DMS153 treated with DMSO at 0.1 percent for 48 hours (cell line): ENCODE measurements around the gene TFRC.
"Not testable (repeated sequence)": the region's sequence is repeated elsewhere in the genome, so short reads cannot be mapped to it uniquely, and the experiment has no call there.

Experiments
- DNase-seq: peaks from one replicate; lab custom pipeline; 2025; ENCODE audit not compliant: unreplicated experiment; lab: John Stamatoyannopoulos, UW

TFRC gene

DNA sequence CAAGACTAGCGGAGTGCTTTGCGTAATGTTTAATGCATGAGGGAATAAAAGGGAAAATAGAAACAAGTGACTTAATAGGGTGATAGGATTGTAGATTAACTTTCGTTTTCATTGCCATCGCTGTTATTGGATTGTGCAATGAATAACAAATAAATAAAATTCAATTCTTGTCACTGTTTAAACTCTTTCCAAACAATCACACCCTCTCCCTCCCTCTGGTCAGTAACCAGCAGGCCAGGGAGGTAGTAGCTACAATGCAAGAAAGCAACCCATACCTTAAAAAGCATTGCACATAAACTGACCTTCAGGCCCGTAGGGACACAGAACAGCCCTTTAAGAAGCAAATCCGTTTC, 705 bp upstream of the TFRC start:
- DNase-seq: no peak

DNA sequence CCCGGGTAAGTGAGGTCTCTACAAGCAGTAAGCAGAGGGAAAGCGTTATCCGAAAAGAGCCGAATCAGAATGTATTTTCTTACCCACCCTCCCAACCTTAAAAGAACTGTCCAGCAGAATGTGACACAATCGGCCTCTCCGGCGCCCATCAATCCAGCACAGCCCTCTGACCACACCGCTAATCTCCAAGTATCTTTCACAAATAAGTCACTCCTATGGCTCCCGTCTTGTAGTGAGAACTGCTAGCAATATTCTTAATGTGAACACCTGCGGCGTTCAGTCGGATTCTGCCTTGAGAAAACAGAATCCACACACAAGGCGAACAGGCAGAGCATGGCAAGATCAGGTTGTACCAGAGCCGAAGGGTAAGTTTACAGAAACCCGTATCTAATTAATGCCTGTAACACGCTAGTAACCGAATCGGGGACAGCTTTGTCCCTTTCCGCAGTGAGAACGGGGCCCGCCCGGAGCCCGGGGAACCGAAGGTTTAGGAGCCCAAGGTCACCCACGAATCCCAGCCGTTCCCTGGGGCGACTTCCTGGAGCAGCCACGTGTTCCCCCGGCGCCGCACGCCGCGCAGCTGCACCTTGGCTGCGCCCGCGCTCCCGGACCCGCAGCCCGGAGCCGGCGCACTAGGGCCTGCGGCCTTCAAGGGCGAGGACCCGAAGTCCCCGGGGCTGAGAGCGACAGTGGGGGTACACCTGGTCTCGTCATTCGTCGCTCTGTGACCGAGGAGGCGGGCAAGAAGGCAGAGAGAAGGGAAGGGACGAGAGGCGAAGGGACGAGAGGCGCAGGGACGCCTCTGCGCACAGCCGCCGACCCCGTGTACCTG, 672 bp downstream of the TFRC start:
- DNase-seq: peak; percentile 30

DNA sequence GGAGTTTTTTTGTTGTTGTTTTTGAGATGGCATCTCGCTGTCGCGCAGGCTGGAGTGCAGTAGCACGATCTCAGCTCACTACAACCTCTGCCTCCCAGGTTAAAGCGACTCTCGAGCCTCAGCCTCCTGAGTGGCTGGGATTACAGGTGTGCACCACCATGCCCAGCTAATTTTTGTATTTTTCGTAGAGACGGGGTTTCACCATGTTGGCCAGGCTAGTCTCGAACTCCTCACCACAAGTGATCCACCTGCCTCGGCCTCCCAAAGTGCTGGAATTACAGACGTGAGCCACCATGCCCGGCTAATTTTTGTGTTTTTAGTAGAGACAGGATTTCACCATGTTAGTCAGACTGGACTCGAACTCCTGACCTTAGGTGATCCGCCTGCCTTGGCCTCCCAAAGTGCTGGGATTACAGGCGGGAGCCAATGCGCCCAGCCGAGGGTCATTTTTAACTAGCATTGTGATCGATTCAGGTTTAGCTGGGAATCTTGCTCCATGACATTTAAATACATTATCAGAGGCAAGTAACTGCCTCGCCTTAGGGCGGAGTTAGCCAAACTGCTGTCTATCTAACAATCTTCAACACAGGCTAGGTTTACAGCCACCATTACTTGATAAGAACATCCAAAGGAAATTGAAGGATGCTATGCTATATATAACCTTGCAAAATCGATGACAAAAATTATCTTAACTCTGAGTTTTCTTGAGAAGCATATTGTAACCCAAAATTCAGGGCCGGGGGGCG, 1.6 kb downstream of the TFRC start:
- not testable (repeated sequence) for DNase-seq

DNA sequence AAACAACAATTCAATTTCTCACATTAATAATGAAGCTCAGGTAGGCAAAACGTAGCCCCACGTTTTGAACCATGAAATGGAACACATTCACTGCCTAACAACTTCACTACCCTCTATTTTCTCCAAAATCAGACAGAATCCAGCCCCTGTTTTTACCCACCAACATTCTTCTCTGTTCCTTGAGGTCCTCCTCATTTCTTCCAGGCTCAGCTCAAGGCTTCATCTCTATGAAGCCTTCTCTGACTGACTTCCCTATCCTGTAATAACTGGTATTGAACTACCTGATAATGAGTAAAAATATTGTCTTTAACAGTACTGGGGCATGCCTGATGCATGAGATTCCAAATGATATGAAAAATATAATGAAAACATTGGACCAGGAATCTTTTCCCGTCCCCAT, 2.2 kb downstream of the TFRC start:
- DNase-seq: no peak

DNA sequence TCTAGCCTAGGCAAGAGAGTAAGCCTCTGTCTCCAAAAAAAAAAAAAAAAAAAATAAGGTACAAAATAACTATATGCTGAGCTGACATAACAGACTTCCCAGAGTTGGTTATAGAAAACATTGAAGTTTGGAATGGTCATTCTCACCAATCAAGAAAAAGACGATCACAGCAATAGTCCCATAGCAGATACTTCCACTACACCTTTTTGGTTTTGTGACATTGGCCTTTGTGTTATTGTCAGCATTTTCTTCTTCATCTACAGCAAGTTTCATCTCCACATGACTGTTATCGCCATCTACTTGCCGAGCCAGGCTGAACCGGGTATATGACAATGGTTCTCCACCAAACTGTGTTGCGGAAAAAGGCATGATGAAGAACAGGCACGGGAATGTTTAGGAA, 6.9 kb downstream of the TFRC start:
- no peak for DNase-seq

DNA sequence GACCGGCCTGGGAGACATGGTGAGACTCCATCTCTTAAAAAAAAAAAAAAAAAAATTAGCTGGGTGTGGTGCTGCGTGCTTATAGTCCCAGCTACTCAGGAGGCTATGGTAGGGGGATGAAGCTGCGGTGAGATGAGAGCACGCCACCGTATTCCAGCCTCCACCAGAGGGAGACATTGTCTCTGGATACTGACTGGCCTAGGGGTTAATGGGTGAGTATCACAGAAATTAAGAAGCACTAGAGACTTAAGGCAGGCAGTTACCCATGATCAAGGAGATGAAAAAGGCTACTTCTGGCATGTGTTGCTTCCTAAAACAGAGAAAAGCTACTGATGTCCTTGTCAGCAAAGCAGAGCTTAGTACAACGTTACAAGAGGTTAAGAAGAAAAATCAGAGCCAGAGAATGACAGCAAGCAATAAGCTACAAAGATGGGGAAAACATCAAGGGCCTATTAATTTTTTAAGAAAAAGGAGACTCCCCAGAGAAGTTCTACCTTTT, 8.6 kb downstream of the TFRC start:
- DNase-seq: peak; percentile 41

DNA sequence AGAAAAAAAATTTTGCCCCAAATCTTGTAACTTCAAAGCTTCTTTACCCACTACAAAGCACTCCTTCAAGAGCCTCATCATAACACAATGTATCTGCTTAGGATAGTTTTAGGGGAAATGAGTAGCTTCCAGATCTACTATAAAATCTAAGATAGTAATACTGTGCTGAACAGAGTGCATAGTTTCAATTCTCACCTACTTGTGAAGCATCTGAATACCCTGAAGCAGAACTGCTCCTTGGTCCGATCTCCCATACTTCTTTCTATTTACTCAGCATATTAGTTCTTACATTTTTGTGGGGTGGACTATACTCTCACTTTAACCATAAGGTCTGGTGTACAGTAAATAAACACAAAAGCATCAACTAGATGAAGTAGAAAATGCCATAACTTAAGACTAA, 9.6 kb downstream of the TFRC start:
- DNase-seq: no peak

DNA sequence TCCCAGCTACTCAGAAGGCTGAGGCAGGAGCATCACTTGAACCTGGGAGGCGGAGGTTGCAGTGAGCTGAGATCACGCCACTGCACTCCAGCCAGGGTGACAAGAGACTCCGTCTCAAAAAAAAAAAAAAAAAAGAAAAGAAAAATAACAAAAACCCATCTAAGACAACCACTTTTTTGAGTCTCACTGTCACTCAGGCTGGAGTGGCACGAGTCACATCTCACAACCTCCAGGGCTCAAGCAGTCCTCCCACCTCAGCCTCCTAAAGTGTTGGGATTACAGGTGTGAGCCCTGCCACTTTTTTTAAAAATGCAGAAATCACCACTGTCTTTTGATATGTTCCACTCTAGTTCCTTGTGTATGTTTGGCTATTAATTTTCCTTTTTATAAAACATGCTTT, 13.1 kb downstream of the TFRC start:
- DNase-seq: not testable (repeated sequence)

DNA sequence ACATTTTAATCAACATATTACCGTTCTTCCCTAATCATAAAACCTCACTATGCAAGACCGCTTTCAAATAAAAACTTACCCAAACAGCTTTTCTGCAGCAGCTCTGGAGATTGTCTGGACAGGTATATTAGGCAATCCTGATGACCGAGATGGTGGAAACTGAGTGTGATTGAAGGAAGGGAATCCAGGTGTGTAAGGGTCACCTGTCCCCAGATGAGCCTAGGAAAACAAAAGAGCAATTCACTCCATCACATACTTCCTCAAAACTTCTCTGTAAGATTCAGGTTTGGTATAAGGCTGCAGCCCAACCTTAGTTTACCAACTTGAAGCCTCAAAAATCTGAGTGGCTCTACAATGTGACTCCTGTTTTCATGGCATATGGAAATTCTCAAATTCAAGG, 14.5 kb downstream of the TFRC start:
- no peak for DNase-seq

DNA sequence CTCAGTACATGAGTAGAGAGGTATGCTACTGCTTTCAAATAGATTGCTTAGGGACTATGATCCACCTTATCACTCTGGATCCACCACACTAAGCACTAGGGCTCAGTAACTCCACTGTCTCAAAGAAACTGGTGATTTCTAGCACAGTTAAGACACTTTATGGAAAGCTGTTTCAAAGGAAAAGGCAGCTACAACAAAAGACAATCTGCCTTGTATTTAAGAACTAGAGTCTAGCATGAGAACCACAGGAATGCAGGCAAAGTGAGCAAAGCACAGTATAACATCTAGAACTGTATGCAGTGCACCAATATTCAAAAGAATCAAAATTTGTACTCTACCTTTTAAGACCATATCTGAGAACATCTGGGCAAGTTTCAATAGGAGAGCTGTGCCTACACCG, 17.9 kb downstream of the TFRC start:
- DNase-seq: no peak

DNA sequence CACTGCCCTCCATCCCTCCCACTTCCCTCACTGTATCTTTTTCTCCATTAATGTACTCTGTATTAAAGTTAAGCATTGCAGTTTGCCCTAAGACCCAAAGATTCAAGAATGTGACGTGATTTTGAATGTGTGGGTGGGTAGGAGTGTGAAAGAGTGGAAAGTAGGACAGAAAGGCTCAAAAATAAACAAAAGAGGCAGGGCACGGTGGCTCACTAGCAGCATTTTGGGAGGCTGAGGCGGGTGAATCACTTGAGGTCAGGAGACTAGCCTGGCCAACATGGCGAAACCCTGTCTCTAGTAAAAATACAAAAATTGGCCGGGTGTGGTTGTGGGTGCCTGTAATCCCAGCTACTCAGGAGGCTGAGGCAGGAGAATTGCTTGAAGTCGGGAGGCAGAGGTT, 18.4 kb downstream of the TFRC start:
- DNase-seq: no peak

DNA sequence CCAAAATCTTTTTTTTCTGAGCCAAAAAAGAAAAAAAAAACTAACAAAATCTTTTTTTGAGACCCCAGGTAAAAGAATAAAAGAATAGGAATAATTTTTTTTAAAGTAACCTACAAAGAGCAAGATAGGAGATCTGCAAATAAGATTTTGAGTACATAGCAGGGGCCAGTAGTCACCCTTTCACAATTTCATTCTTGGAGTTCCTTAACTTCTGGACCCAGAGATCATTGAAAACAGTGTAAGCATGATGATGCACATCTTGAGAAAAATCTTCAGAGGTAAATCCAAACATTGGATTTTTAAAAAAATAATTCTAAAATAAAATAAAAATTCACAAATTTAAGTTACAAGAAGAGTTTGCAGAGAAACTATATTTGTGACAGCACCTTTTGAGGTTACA, 18.8 kb downstream of the TFRC start:
- no peak for DNase-seq

DNA sequence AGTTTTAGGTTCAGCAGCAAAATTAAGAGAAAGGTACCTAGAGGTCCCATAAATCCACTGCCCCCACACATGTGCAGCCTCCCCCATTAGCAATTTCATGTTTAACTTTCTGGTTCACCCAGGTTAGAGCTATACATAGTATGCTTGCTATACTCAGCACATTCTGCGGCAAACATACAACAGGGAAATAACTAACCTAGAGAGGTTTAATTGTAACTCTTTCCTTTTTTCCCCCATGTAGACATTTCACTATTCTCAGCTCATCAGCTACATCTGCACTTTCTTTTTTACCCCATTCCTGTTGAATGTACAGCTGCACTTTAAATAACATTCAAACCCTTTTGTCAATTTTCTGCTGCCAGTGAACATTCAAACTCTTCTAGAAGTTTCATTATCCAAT, 21.1 kb downstream of the TFRC start:
- no peak for DNase-seq

DNA sequence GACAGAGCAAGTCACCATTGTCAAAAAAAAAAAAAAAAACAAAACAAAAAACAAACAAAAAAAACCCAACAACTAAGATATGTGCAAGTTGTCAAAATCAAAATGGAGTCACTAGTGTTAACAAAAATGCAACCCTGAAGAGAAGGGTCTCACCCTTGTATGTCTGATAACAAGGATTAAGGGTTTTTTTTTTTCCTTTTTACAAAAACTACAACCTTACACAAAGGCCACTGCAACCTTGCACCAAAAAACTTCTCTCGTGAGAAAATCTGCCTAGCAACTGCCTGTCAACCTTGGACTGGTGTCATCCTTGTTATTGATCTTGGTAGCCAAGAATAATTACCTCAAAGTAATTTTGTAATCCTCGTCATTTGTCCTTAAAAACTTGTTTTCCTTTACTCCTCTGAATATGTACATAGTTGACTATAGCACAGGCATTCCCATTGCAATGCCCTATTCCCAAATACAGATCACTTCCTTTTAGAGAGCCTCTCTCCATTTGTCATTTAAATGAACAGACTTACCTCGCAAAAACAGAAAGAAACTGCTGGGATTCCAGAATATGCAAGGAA, 24.0 kb downstream of the TFRC start:
- no peak for DNase-seq

DNA sequence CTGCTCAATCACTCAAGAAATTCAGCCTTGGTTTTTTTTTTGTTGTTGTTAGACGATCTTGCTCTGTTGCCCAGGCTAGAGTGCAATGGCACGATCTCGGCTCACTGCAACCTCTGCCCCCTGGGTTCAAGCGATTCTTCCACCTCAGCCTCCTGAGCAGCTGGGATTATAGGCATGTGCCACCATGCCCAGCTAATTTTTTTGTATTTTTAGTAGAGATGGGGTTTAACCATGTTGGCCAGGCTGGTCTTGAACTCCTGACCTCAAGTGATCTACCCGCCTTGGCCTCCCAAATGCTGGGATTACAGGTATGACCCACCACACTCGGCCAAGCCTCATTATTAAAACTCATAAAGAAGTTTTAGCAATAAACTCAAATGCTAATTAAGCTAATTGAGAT, 25.5 kb downstream of the TFRC start:
- DNase-seq: not testable (repeated sequence)

DNA sequence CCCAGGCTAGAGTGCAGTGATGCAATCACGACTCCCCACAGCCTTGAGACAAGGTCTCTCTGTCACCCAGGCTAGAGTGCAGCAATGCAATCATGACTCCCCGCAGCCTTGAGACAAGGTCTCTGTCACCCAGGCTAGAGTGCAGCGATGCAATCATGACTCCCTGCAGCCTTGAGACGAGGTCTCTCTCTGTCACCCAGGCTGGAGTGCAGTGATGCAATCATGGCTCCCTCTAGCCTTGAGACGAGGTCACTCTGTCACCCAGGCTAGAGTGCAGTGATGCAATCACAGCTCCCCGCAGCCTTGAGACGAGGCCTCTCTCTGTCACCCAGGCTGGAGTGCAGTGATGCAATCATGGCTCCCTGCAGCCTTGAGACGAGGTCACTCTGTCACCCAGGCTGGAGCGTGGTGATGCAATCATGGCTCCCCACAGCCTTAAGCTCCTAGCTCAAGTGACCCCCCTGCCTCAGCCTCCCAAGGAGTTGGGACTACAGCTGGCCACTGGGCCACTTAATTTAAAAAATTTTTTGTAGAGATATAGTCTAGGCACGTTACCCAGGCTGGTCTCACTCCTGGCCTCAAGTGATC, 26.1 kb downstream of the TFRC start:
- DNase-seq: no peak

DNA sequence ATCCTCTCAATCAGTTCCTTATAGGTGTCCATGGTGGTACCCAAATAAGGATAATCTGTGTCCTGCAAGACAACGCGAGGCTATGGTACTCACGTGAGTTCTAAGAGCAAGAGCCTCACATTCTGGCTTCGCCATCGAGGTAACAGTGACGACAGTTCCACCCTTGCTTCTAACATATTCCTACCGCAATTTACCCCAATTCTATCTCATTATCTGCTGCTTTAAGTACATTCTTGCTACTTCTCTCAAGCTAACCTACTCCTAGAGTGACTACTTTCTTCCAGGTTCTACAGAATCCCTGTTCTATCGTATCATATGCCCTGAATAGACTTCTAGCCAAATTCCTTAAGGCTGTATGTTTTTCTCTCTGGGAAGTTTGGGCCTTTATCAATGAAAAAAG, 26.6 kb downstream of the TFRC start:
- DNase-seq: no peak

DNA sequence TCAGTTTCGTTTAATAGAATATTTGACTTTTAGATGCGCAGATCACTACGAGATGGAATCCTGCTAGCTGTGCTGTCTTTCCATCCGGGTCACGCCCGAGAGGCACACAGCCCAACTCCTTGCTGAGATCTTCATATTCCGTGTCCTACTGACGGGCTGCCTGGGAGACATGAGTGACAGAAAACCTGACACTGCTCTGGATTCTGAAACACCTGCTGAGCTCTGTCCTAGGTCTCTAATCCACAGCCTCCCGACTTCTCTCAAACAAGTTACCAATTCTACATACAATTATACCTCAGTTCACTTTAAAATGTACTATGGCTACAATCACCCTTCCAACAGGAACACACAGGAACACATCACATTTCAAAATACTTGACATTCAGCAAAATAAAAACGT, 27.2 kb downstream of the TFRC start:
- DNase-seq: no peak

DNA sequence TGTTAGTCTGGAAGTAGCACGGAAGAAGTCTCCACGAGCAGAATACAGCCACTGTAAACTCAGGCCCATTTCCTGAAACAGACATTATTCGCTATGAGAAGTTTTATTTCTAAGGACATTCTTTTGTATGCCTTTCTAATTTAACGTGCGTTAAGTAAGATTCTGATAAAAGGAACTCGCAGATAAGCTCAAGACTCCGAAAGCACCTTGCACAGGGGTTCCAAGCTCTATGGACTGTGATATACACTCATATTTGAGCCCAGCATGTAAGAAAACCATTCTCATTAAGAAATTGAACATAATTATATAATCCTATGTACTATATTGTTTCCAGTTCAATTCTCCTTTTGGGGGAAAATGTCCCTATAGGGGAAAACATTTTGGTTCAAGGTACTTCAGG, 28.4 kb downstream of the TFRC start:
- no peak for DNase-seq

DNA sequence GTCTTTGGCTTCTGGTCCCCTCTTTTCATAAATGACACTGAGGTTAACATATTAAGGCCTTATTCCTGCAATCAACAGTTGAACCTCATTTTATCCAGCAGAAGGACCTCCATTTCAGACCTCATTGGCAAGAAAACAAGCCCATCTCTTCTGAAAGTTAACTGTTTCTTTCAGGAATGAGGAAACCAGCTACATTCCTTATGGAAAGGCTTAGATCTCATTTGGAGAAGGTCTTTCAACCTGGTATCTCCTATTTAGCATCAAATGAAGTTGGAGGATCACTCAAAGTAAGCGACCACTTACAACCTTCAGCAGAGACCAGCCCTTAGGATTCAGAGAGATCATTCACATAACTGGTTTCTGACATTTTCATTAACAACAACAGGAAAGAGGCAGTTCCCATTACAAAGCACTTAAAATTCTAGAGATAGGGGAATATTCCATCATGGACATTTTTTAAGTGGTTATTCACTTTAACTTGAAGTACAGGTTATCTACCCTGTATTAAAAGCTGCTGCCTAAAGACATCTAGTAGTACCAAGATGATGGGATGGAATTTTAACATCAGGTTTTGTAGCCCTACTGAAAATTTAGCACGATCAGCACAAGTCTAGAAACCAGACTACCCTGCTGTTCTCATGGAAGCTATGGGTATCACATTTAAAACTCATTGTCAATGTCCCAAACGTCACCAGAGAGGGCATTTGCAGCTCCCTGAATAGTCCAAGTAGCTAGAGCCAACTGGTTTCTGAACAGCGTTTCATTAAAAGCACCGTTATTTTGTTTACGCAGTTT, 30.4 kb downstream of the TFRC start:
- DNase-seq: no peak

DNA sequence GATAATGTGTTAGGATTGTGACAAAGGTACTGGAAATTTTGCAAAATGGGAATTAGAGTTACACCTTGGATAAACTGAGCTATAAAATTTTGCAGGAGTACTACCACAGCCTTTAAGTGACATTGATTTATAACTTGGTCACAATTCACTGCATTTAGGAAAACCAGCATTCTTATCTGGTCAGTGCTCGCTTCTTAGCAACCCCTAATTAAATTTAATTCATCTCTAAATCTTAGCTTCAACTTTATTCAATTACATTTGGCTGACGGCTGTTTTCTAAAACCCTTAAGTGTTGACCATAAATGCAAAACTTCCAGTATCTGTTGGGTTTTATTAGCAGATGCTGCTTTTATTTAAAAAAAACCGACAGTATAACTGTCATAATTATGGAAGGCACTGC, 31.3 kb downstream of the TFRC start:
- DNase-seq: no peak
